Amniotic stem cell (primary cell): ENCODE data around the gene KLF12.

ENCODE experiments used
- DNase-seq: peaks from one replicate; lab custom pipeline; 2025; lab: John Stamatoyannopoulos, UW

The KLF12 gene

GRCh38 chr13:74134221-74134776, at the start of gene KLF12:
Gene KLF12 (minus strand): TSS chr13:74134404.
- peak; percentile 84 for DNase-seq

GRCh38 chr13:74182491-74182890, 48.3 kb upstream of the KLF12 start:
- DNase-seq, result no peak

- DNase-seq, result no peak
Observed at GRCh38 chr13:74174810-74175209, 40.6 kb upstream of the KLF12 start.

GRCh38 chr13:74173822-74174221, 39.6 kb upstream of the KLF12 start:
- no peak for DNase-seq

DNA sequence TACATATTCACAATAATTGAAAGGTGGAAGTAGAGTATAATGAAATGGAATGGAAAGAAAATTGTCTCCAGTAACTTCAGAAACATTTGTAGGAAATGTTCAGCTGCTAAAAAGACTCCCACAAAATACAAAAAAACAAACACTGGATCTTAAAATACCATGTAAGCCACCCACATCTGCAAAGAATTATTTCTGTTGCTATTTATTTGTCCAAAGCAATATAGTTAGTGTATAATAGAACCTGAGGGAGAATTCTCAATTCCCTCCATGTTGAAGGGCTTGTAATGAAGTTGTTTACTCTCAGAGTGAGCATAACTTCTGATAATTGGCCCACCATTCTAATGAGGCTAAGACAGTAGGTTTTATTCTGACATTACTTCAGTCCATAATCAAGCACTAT, 37.4 kb upstream of the KLF12 start:
- DNase-seq, result no peak

DNA sequence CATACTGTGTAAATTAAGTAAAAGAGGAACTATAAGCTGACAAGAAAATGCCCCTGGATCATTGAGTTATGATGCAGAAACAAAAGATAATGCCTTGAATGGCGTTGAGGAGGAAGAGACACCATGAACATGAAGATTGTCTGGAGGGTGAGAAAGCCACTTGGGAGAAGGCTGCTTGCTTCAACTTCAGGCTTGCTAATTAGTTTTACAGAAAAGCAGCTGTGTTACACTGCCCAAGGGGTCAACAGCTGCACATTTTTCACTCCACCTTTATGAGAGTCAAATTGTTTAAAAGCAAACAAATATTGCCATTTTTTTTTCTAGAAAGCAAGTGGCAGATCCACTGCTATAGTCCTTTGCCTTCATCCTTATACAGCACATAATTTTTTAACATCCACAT, 35.5 kb upstream of the KLF12 start:
- DNase-seq, result no peak

DNA sequence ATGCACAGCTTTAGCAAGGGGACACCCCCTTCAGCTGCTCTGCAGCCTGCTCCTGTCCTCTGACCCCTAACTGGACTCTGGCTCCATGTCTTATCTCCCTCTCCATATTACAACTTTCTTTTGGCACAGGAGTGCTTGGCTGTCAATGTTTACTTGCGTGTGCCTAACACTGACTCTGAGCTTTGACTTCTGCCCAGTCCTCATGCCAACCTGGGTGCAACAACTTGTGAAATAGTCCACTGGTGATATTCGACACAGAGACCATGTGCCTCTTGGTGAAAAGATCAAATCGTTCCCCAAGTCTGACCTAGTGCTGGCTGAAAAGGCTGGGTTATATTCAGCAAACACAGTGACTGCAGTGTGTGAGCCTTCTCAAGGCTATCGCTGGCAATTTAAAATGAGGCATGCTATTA, 34.1 kb upstream of the KLF12 start:
- no peak for DNase-seq

DNA sequence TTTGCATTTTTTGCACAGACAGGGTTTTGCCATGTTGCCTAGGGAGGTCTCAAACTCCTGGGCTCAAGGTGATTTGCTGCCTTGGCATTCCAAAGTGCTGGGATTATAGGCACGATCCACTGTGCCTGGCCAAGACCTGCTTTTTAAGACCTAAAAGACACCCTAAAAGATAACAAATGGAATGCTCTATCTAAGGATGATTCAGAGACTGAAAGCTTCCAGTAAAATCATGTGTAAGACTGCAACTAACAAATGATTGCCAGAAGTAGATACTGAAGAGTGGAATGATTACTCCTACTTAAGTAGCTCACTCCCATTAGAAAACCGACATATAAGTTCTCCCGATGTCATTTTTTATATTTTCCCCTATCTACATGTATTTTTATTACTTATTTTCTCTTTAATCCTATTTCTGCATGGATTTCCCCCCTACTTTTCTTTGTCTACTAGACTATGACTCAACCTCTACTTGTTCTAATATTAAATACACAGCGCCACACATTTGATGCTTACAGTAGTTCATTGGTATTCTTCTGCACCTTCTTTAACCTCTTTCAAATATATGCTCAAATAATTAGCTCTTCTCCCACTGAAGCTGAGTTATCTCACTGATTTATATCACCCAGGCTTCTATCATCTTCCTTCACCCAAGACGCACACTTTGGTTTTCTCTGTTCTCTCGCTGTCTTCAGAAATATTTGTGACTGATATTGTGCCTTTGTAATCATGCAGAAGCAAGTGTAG, 32.2 kb upstream of the KLF12 start:
- no peak for DNase-seq

DNA sequence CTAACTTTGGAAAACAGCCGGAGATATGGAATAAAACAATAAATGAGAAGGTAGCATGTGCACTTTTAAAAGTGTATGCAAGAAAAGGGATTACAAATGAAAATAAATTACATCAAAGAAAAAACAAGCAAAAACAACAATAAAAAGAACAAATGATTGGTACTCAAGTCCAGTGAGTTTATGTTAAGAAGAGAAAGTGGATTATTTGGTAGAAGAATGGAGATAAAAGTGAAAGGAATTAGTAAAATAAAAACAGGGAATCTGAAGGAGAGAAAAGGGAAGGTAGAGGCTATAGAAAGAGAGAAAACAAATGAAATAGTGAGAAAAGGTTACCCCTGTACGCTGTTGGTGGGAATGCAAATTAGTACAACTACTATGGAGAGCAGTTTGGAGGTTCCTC, 28.6 kb upstream of the KLF12 start:
- DNase-seq, result no peak

- DNase-seq, result no peak
Observed at GRCh38 chr13:74162135-74162534, 27.9 kb upstream of the KLF12 start.

GRCh38 chr13:74158571-74159352, 24.6 kb upstream of the KLF12 start:
- DNase-seq, result no peak

DNA sequence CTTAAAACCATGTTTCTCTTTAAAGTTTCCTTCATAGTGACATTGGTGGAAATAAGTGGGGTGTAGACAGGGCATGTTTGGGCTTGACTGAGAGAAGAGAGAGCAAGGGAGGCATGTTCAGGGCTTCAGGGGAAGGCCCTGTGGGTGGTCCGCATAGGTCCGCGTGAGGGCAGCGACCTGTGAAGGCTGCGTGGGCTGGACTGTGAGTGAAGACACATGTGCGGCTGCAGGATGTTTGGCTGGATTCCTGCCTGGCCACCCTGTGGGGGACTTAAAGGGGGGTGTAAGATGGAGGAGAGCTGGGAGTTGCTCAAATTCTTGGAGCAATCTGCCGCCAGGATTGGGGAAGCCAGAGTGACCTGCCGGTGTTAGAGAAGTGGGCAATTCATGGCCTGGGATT, 23.8 kb upstream of the KLF12 start:
- no peak for DNase-seq

- no peak for DNase-seq
Observed at GRCh38 chr13:74154981-74155380, 20.8 kb upstream of the KLF12 start.

GRCh38 chr13:74153316-74153715, 19.1 kb upstream of the KLF12 start:
- DNase-seq, result no peak

DNA sequence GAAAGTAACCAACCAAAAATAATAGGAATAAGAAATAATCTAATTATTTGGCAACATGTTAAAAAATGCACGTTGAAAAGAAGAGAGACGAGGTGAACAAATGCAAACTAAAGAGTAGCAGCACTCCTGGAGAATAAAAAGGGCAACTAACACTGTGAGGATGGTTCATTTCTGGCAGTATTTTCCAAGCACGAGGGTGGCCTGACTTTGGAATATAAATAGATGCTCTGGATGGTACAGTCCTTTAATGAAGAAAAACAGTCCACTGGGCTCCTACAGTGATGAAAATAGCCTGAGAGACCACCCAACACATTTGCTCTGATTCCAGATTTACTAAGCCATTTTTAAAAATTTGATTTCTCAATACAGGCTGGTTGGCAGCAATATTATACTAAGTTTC, 17.7 kb upstream of the KLF12 start:
- DNase-seq, result no peak

DNA sequence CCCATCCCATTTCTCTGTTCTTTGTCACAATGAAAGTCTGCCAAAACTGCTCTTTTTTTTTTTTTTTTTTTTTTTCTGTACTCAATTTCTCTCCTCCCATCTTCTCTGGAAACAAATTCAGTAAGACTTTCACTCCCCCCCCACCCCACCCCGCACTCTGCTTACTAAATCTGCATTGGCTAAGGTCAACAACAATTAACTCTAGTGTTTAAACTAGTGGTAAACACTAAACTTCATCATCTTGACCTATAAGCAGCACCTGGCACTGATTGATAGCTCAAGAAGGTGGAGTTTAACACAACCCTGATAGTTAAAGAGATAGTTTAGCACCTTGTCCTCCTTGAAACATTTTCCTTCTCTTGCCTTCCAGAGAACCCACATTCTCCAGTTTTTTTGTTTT, 14.1 kb upstream of the KLF12 start:
- no peak for DNase-seq

DNA sequence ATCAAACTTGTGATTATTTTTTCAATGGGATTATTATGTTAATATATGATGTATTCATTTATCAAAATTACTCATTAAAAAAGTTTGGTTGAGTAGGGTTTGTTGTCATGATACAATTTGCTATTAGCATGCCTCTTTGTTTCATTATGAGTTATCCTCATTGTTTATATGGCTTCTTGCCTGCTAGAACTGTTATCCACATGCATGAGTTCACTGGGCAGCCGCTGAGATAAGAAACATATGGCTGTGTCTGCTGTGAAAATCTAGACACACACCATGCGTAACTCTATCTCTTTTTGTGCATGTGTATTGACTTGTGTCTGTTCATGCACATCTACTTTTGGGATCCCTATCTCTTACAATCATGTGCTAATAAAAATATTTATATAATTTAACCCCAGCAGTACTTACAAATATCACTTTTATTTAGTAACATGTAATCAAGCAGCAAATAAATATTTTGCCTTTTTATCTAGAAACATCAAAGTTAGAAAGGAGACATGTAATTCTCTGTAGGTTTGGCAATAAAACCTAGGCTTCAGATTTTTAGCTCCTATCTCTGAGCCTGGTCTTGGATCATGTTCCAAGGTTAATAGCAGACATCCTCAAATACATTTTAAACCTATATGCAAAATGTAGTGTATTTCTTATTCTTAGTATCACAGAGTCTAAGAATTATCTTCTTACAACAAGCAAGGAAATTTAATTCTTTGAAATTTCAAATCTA, 11.2 kb upstream of the KLF12 start:
- DNase-seq, result no peak

DNA sequence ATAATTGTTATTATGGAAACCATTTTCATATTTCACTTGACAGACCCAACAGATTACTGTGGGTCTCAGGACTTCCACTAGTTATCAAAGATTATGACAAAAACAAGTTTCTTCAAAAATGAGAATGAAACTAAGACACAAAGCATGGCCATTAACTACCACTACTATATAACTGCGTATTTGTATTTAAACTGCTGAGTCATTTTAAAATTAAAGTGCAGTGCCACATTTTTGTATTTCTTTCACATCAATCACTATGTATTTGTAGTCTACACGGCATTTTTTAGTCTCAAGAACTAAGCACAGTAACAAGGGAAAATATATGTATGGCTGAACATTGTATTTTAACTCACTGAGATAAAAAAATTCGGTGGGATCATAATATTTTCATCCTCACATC, 10.1 kb upstream of the KLF12 start:
- DNase-seq, result no peak

- no peak for DNase-seq
Observed at GRCh38 chr13:74142257-74142656, 8.1 kb upstream of the KLF12 start.

DNA sequence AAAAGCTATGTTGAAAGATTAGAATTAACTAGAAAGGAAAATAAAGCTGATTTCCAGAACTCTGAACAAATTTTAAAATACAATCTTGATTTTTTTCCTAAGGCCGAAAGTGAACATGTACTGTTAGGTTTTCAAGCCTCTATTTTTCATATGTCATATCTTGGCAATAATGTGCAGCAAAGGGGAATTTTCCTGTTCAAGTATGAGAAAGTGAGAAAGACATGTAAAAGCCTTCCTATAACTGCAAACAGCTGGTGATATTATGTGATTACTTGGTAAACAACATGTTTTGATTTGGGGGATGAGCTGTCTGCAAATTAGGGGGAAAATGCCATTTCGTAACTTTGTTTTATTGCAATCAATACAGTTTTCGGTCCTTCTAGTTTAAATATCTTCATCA, 4.0 kb upstream of the KLF12 start:
- DNase-seq, result no peak

- DNase-seq, result peak; percentile 16
Observed at GRCh38 chr13:74136084-74136658, 2.0 kb upstream of the KLF12 start.
